AG20443 (cell line): ENCODE measurements around the gene FKBP15.
A peak's percentile ranks its signal among the peaks of the same experiment; 100 is the strongest.
"Not testable (repeated sequence)": the region's sequence is repeated elsewhere in the genome, so short reads cannot be mapped to it uniquely, and the experiment has no call there.

Experiments used
- DNase-seq: peaks from one replicate; pipeline ENCODE4 v3.0.0; 2012; ENCODE audit warnings: low spot score, mixed read lengths

The FKBP15 gene

DNA sequence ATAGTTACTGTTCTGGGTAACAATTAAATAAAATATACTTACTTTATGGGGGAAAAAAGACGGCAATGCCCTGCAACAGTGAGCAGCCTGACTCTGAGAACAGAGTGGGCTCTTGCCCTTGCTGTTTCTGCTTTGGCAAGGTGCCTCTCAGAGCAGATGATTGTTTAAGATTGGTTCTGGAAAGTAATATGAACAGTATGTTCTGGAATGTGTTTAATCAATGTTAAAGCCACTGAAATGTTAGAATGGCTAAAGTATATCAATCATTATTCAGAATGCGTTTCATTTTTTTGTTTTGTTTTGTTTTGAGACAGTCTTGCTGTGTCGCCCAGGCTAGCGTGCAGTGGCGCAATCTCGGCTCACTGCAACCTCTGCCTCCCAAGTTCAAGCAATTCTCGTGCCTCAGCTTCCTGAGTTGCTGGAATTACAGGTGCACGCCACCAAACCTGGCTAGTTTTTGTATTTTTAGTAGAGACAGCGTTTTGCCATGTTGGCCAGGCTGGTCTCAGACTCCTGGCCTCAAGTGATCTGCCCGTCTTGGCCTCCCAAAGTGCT is 14.7 kb upstream of the FKBP15 start:
- DNase-seq = not testable (repeated sequence)

DNA sequence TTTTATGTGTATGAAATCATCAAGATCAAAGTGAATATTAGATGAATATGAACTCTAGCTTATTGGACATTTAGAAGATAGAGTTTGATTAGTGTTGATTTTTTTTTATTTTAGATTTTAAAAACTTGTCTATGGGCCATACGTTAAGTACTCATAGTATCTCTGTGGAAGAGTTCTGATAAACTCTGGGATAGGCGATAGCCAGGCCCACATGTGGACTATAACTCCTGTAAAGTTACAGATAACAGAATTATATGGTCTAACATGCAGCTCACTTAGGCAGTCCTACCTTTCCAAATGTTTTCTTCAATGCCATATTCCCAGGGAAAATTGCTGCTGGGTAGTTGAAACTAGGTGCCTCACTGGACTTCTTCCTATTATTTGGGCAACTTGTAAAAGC is 10.6 kb upstream of the FKBP15 start:
- no peak for DNase-seq

DNA sequence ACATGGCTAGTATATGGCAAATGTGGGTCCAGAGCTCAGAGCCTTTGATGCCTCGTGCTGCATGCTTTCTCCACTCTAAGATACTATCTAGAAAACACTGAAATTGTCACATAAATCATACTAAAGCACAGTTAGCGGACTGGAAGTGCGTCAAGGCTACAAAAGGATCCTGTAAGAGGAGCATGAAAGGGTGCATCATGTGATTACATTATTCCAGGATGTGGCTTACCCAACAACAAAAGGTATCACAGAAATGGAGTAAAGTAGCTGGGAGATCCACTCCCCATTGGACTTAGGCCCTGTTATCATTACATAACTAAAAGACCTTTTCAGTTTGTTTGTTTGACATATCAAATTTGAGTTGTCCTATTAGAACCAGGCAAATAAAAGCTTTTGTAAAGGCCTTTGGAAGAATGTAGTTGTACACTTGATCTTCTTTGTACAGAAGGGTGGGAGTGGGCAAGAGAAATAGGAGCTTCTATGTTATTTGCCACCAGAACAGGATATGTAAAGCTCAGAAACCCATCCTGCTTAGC is 7.1 kb upstream of the FKBP15 start:
- DNase-seq = no peak

DNA sequence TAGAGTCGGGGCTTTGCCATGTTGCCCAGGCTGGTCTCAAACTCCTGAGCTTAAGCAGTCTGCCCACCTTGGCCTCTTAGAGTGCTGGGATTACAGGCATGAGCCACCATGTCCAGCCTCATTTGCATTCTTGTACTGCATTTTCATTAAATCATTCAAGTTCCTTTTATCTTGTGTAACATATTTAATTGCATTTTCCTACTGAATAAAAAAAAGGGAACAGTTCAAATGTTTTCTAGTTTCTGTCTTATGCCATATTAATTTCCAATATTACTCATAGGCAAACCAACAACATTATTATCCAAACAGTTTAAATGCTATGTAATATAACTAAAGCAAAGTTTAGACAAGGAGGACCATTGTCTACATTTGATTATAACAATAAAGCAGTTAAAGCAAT is 6.4 kb upstream of the FKBP15 start:
- DNase-seq = no peak

DNA sequence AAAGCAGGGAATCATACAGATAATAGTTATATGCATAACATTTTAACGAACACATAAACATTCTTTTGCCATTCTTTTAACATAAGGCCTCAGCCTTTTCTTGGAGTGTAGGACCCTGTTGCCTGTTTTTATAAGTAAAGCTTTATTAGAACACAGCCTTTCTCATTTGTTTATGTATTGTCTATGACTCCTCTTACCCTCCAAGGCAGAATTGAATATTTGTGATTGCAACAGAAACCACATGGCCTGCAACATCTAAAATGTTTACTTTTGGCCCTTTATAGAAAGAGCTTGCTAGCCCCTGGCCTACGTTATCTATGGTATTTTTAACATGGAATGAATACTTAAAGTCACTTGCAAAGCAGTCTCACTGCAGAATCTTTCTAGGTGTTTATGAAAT is 2.9 kb upstream of the FKBP15 start:
- DNase-seq = no peak

DNA sequence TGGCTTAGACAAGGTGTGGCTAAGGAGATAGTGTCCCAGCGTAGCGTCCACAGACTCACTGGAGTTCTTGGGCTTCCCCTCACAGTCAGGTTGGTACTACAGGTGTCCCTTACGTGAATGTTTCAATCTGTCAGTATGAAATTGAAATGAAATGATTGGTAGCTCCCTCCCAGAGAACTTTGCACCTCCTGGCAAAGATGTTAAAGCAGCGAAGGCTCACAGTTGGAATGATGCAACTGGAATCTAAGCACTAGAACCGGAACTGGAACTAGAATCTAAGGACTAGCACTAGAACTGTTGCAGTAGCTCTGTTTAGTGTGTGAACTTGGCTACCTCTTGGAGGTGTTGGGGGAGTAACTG is 1.4 kb upstream of the FKBP15 start:
- DNase-seq = peak; percentile 22

DNA sequence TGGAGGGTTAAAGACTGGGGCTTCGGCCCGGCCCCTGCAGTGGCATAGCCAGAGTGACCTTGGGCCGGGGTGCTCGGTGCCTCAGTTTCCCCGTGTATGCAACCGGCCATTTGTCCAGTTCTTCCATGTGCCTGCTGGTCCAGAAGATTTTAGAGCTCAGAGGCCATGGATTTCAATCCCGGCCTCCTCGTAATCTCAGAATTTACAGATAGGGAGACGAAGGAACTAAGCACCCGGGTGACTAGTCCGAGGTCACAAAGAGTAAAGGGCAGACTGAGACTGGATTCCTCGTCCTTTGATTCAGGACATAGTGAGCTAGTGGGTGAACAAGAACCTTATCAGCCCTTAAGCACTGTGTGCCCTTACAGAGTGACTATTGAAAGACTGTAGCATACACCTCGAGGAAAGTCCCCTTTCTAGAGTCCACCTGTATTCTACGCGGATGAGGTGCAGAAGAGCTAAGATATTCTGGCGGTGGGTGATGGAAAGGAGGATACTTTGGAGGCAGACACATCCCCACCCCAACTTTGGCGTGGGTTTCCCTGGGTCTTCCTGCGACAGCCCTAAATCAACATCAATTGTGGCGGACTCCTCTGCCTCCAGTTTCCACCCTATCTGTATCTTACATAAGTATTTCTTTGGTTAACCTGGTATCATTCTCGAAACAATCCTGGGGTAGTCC is 864 bp upstream of the FKBP15 start:
- DNase-seq = no peak

DNA sequence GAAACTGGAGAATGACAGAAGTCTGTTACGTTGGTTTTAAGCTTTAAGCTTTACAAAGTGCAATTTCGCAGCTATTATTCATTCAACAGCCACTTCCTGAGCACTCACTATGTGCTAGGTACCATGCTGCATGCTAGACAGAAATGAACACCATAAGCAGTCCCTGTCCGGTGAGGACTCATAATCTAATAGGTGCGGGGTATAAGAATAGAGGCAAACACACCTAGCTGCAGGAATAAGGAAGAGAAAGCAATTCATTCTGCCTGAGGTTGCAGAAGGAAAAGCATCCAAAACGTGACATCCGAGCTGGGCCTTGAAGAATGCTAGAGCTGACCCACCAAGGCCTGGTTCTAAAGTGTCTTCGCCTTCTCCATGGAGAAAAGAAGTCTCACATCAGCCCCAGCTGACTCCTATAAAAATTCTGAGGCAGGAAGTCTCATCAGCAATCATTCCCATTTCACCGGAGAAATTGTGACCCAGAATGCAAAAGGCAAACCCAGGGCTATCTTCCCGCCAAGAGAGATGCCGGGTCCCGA is 542 bp downstream of the FKBP15 start:
- DNase-seq = peak; percentile 11

DNA sequence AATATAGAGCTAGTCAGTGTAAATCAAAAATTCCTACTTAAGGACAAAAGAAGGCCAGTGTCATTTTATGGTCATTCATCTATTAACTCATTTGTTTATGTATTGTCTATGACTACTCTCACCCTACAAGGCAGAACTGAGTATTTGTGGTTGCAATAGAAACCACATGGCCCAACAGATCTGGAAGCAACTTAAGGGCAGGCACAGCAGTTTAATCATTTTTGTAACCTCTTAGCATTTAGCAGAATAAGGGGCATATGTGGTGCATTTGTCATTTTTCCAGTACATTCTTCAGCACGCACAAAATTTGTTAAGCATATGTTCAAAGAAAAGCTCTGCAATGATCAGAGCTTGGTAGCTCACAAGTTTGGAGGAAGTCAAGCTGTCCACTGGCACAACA is 1.1 kb downstream of the FKBP15 start:
- peak; percentile 46 for DNase-seq

DNA sequence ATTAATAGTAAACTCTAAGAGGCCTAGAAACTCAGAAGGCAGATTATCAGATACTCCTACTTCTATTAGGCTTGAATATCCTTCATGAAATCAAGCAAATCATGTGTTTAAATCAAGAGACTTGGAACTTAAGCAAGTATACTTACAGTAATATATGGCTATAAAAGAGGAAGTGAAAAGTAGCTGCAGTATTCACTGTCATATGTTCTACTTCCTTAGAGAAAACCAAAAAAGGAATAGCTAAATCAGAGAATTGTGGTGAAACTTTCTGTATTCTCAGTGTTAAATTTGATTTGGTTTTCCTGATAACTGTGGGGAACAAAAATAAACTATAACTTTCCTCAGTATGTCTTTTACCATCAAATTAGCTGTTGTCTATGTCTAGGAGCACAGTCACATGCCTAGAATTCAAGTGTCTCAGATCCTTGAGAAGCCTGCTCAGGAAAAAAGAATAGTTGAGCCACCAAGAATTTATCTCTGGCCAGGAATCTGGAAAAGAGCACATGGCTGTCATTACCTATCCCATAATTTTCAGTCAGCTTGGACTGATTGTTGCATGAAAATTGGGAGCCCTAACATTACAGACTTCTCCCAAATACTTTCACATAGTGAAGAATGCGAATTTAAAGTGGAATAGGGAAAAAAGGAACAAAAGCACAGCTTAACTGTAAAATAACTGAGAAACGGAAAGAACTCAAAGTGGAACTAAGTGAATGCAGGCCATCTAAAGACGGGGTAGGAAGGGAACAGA is 1.7 kb downstream of the FKBP15 start:
- DNase-seq = no peak

DNA sequence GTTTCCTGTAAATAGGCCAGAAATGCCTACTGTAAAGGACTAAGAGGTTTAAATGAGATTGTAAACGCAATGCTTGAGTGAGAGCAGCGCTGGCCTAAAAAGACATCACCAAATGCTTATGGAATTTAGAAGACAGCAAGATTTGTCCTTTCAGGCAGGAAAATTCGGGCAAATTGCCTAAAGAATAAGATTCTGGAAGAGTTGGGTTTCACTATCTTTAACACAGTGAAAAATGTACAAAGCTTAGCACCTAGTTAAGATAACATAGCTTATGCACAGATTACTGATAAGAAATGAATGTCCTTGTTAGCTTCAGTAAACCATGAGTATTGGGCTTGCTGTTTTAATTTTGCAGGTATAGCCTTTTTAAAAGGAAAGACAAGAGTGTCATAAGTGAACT is 4.7 kb downstream of the FKBP15 start:
- no peak for DNase-seq

DNA sequence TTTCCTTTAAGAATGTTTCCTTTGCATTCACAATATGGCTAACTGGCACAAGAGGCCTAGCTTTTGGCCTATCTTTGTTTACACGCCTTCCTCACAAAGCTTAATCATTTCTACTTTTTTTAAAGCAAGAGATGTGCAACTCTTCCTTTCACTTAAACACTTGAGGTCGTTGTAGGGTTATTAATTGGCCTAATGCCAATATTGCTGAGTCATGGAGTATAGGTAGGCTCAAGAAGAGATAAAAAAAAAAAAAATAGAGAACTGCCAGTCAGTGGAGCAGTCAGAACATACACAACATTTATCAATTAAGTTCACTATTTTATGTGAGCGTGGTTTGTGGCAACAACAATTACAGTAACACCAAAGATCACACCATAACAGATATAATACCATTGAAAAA is 5.9 kb downstream of the FKBP15 start:
- no peak for DNase-seq

DNA sequence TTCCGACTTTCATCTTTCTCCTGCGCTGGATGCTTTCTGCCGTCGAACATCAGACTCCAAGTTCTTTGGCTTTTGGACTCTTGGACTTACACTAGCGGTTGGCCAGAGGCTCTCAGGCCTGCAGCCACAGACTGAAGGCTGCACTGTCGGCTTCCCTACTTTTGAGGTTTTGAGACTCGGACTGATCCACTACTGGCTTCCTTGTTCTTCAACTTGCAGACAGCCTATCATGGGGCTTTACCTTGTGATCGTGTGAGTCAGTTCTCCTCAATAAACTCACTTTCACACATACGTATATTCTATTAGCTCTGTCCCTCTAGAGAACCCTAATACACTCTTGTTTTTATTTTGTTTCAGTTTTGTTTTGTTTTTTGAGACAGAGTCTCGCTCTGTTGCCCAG is 10.3 kb downstream of the FKBP15 start:
- DNase-seq = no peak

DNA sequence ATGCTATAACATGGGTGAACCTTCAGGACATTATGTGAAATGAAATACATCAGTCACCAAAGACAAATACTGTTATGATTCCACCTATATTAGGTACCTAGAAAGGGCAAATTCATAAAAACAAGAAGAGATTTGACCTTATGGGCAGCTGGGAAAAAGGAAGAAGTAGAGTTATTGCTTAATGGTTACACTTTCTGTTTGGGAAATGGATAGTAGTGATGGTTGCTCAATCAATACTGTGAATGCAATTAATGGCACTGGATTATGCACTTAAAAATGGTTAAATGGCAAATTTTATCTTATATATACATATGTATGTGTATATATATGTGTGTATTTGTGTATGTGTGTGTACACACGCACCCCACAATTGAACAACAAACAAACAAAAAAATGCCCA is 15.2 kb downstream of the FKBP15 start:
- no peak for DNase-seq

DNA sequence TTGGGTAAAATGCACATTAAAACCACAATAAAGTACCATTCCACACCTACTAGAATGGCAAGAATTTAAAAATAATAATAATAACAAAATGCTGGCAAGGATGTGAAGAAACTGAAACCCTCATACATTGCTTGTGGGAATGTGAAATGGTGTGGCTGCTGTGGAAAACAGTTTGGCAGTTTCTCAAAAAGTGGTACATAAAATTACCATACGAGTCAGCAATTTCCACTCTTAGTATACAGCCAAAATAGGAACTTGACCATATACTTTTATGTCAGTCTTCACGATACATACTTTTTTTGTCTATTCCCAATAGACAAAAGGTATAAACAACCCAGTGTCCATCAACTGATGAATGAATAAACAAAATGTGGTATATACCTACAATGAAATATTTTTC is 15.6 kb downstream of the FKBP15 start:
- DNase-seq = no peak

DNA sequence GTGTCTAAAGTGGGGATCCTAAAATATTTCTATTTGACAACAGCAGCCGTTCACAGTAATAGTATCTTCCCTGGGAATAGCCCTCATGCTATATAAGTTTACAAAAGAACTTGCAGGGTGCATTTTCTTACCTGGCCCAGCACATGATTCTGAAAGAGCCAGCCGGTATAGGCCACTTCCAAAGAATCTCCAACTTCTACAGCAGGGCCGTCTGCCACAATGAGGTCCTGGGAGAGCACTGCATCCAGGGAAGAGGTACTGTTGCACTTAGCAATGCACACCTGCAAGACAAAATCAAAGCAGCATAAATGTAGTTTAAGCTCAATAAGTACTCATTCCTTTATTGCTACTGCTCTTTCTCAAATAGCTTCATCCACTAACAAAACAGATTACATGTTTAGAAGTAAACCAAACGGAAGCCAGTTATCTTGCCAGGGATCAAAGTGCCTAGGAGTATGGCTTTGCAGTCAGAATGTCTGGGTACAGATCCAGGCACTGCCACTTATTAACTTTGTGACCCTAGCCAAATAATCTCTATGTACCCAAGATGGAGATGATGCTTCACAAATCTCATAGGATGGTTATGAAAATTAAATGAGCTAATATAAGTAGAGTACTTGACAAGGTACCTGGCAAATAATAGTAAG is 21.3 kb downstream of the FKBP15 start:
- no peak for DNase-seq

DNA sequence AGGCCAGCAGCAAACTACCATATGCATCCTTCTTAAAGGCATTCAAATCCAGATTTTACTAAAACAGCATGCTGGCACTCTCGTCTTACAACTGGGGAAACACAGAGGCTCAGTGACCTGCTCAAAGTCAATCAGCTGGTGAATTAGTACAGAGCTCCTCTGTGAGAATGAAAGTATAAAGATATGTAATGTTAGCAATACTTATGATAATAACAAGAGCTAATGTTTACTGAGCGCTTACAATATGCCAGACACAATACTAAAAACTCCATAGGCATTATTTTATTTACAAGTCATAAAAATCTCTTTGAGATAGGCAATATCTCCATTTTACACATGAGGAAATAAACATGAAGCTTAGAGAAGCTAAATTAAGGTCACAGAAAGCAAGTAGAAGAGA is 28.6 kb downstream of the FKBP15 start:
- DNase-seq = no peak

DNA sequence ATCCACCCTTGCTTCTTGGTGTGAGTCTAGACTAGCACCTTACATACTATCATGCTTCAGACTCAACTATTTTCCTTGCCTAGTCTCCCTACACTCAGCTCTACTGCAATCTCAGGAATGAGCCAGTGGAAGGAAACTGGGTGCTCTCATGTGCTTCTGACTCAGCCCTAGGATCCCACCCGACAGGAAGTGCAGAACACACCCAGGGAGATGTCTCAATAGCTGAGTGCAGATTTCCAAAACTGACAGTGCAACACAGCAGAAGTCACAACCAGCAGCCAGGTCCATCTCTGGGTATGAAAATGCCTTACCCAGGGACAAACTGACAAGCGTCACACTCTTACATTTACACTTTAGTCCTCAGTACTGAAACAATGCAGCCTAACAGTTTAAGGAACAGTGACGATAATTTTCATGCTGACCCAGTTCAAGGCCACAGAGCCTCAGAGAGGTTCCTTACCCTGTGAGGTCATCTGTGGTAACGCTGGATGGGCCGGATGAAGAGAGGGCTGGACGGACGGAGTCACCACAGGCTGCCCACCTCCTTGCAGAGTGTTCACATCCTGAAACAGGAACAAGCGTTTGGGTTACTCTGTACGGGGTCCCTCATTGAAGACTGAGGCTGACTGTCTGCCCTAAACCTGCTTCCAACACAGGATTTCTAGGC is 33.0 kb downstream of the FKBP15 start:
- DNase-seq = peak; percentile 91

DNA sequence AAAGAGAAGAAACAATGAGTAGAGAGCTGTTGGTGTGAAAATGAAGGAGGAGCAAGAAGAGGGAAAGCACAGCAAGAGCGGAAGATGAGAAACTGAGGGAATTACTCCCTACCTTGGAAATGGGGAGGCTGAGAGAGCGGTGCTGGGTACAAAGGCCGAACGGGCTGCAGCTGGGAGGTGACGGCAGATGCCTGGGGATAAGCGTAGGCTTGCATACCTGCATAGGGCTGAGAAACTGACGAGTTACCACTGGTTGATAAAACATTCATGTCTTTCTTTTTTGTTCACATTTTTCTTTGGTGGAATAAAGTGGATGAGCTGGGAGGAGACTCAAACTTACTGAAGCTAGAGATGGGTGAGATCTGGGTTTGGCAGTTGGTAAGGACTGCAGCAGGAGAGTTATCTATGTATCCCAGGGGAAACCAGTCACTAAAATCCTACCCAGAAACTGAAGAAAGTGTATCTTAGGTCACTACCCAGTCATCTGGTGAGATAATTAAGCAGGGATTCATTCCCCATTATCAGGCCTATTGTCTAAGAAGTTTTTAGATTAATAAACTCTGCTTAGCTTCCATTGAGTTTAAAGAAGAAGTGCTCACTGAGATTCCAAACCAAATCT is 34.8 kb downstream of the FKBP15 start:
- no peak for DNase-seq

DNA sequence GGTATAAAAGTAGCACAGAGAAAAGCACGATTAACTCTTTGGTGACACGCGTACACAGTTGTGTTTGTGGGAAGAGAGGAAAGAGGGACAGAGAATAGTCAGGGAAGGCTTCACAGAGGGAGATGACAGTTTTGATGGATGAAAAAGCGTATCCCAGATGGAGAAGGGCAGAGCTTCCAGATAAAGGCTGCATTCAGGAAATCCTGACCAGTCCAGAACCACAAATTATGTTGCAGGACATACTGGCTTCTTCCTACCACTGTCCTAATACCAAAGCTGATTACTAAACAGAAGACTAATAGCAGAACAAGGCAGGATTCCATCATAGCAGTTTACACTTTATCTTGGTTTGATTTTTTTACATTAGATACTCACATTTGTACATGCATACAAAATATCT is 35.8 kb downstream of the FKBP15 start:
- DNase-seq = no peak

DNA sequence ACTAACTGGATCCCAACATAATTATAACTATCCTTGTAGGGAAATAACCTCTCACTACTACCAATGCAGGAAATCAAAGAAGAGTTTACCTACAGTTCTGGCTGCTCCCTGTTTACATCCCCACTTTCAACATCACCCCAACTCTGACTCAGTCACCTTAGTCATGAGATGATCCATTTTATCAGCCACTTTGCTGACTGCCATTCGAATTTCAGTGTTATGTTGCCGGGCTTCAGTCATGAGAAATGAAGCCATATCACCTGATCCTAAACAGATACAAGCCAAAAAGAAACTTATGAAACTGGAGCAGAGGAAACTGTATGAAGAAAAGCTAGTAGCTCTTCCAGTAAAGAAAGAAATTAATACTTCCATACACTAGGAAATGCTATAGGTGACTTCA is 36.5 kb downstream of the FKBP15 start:
- no peak for DNase-seq
